Chondrocyte (in vitro differentiated cells): Measurements from ENCODE around the gene DEGS2. TPM values are rescaled to one million over a fixed set of nuclear protein-coding genes. Genes with fewer than 3 reads are reported as not detected.

Experiments
- DNase-seq: peaks from one replicate; pipeline ENCODE4 v3.0.0; 2021; ENCODE audit warnings: mixed read lengths, low spot score
- H3K27ac Mint-ChIP-seq: one replicate; pipeline ENCODE4 v1.8.0; 2021; ENCODE audit warnings: mild to moderate bottlenecking, moderate library complexity, mixed read lengths; ENCODE audit not compliant: unreplicated experiment
- H3K27me3 Mint-ChIP-seq: 2 replicates; pipeline ENCODE4 v1.8.0; 2021; ENCODE audit warnings: low read depth, mixed read lengths
- H3K36me3 Mint-ChIP-seq: 2 replicates; pipeline ENCODE4 v1.8.0; 2021; ENCODE audit warnings: low read depth, mixed read lengths
- H3K4me1 Mint-ChIP-seq: 2 replicates; pipeline ENCODE4 v1.8.0; 2021; ENCODE audit warnings: low read depth, mild to moderate bottlenecking, mixed read lengths
- H3K4me3 Mint-ChIP-seq: one replicate; pipeline ENCODE4 v1.8.0; 2021; ENCODE audit warnings: mild to moderate bottlenecking, moderate library complexity, mixed read lengths; ENCODE audit not compliant: unreplicated experiment
- H3K9me3 Mint-ChIP-seq: 2 replicates; pipeline ENCODE4 v1.8.0; 2021; ENCODE audit warnings: low read depth, mixed read lengths
- CTCF ChIP-seq: fragments of 200-600 bp; sonication (generic); IDR thresholded peaks from 2 replicates; pipeline ENCODE4 v1.5.0; 2021; ENCODE audit warnings: antibody characterized with exemption, mild to moderate bottlenecking, moderate library complexity
- total RNA-seq: library from RNA; stranded (reverse); gene quantifications from 3 replicates; pipeline ENCODE4 v1.2.1, GENCODE V29; 2021

DEGS2 gene
- total RNA-seq, 1 donor from 2014 or later: 0.17 TPM

GRCh38 chr14:100202712-100203111, 43.3 kb upstream of the DEGS2 start:
- no peak for TF ChIP-seq CTCF
- Mint-ChIP-seq H3K4me3 (no peak overlapping the region), H3K27me3 (no peaks in the 10 kb centered on the region), H3K27ac (no peak overlapping the region), H3K4me1 (no peaks in the 10 kb centered on the region), H3K36me3 (peaks cover 4% of the 10 kb centered on the region), H3K9me3 (no peaks in the 10 kb centered on the region)
- DNase-seq: no peak

- H3K4me3 Mint-ChIP-seq: no peak overlapping the region
- H3K9me3 Mint-ChIP-seq: no peaks in the 10 kb centered on the region
- H3K27me3 Mint-ChIP-seq: no peaks in the 10 kb centered on the region
- no peak for DNase-seq
- no peak overlapping the region for H3K27ac Mint-ChIP-seq
- no peaks in the 10 kb centered on the region for H3K4me1 Mint-ChIP-seq
- no peak for TF ChIP-seq CTCF
- no peaks in the 10 kb centered on the region for H3K36me3 Mint-ChIP-seq
These were observed 42.3 kb upstream of the DEGS2 start for GRCh38 chr14:100201701-100202100.

- DNase-seq: no peak
- Mint-ChIP-seq H3K27ac (no peak overlapping the region), H3K36me3 (no peaks in the 10 kb centered on the region), H3K4me1 (no peaks in the 10 kb centered on the region), H3K27me3 (no peaks in the 10 kb centered on the region), H3K4me3 (no peak overlapping the region), H3K9me3 (no peaks in the 10 kb centered on the region)
- TF ChIP-seq CTCF: no peak
These were observed 40.9 kb upstream of the DEGS2 start for GRCh38 chr14:100200311-100200710.

- H3K9me3 Mint-ChIP-seq: no peaks in the 10 kb centered on the region
- no peaks in the 10 kb centered on the region for H3K4me1 Mint-ChIP-seq
- no peak overlapping the region for H3K27ac Mint-ChIP-seq
- H3K27me3 Mint-ChIP-seq: no peaks in the 10 kb centered on the region
- no peak for TF ChIP-seq CTCF
- H3K36me3 Mint-ChIP-seq: no peaks in the 10 kb centered on the region
- DNase-seq: no peak
- no peak overlapping the region for H3K4me3 Mint-ChIP-seq
These were observed 39.9 kb upstream of the DEGS2 start for GRCh38 chr14:100199240-100199860.

- no peaks in the 10 kb centered on the region for H3K9me3 Mint-ChIP-seq
- peak overlapping the region; percentile 73 for H3K4me3 Mint-ChIP-seq
- no peaks in the 10 kb centered on the region for H3K27me3 Mint-ChIP-seq
- H3K36me3 Mint-ChIP-seq: no peaks in the 10 kb centered on the region
- peak overlapping the region; percentile 75 for H3K27ac Mint-ChIP-seq
- no peak for DNase-seq
- TF ChIP-seq CTCF: no peak
- peaks cover 6% of the 10 kb centered on the region for H3K4me1 Mint-ChIP-seq
These were observed 34.2 kb upstream of the DEGS2 start for GRCh38 chr14:100193417-100194357.
